HTERT RPE-1 (cell line): Measurements from ENCODE around the gene ABCC3.

Experiments
- in situ Hi-C: fragments of 300-500 bp; cut with MboI; formaldehyde crosslinking; loops from 4 replicates; pipeline ENCODE4 v1.14.3; 2020; ENCODE audit warnings: low sequenced_read_pairs

Gene ABCC3

GRCh38 chr17:50626037-50626574 lies 8.6 kb upstream of the ABCC3 start:
- in situ Hi-C loops: no loop called here

- in situ Hi-C loops: no loop called here
These were observed 7.5 kb upstream of the ABCC3 start for GRCh38 chr17:50627036-50627781.

GRCh38 chr17:50627782-50628601 lies 6.7 kb upstream of the ABCC3 start:
- in situ Hi-C loops: no loop called here

- in situ Hi-C loops: no loop called here
These were observed 4.8 kb upstream of the ABCC3 start for GRCh38 chr17:50629902-50630301.

GRCh38 chr17:50630524-50631194 lies 4.0 kb upstream of the ABCC3 start:
- in situ Hi-C loops: no loop called here

- in situ Hi-C loops: no loop called here
These were observed 3.3 kb upstream of the ABCC3 start for GRCh38 chr17:50631195-50631907.

- in situ Hi-C loops: no loop called here
These were observed 2.6 kb upstream of the ABCC3 start for GRCh38 chr17:50631908-50632571.

- in situ Hi-C loops: no loop called here
These were observed 2.0 kb upstream of the ABCC3 start for GRCh38 chr17:50632637-50633036.

- in situ Hi-C loops: no loop called here
These were observed 998 bp upstream of the ABCC3 start for GRCh38 chr17:50633683-50634082.

- in situ Hi-C loops: no loop called here
These were observed 442 bp downstream of the ABCC3 start for GRCh38 chr17:50634915-50635731.

GRCh38 chr17:50635732-50635981 lies 976 bp downstream of the ABCC3 start:
- in situ Hi-C loops: no loop called here

GRCh38 chr17:50635982-50636803 lies 1.5 kb downstream of the ABCC3 start:
- in situ Hi-C loops: no loop called here

- in situ Hi-C loops: no loop called here
These were observed 2.1 kb downstream of the ABCC3 start for GRCh38 chr17:50636804-50637195.

GRCh38 chr17:50637829-50638605 lies 3.3 kb downstream of the ABCC3 start:
- in situ Hi-C loops: no loop called here

- in situ Hi-C loops: no loop called here
These were observed 3.9 kb downstream of the ABCC3 start for GRCh38 chr17:50638606-50638965.

- in situ Hi-C loops: no loop called here
These were observed 4.5 kb downstream of the ABCC3 start for GRCh38 chr17:50638966-50639713.

GRCh38 chr17:50640686-50641351 lies 6.1 kb downstream of the ABCC3 start:
- in situ Hi-C loops: no loop called here
